GM21825 (cell line): ENCODE data around the gene GLCCI1.

Experiments used
- ATAC-seq: cut with Tn5 transposase; IDR thresholded peaks from one replicate; pipeline ENCODE4 v1.9.1; 2021; ENCODE audit warnings: mild to moderate bottlenecking, moderate library complexity; ENCODE audit not compliant: unreplicated experiment

Gene GLCCI1

GRCh38 chr7:8126601-8127167 is 158.1 kb downstream of the GLCCI1 start:
- no peak for ATAC-seq

GRCh38 chr7:8128449-8129317 is 160.1 kb downstream of the GLCCI1 start:
- ATAC-seq, result no peak

- ATAC-seq, result no peak
Measured at GRCh38 chr7:8129318-8129659, 160.7 kb downstream of the GLCCI1 start.

- ATAC-seq, result no peak
Measured at GRCh38 chr7:8130663-8131062, 162.1 kb downstream of the GLCCI1 start.

GRCh38 chr7:8131694-8132605 is 163.4 kb downstream of the GLCCI1 start:
- ATAC-seq, result peak; percentile 47

GRCh38 chr7:8133188-8133848 is 164.7 kb downstream of the GLCCI1 start:
- peak; percentile 25 for ATAC-seq

GRCh38 chr7:8134089-8134733 is 165.6 kb downstream of the GLCCI1 start:
- peak; percentile 61 for ATAC-seq

- ATAC-seq, result no peak
Measured at GRCh38 chr7:8135417-8135816, 166.8 kb downstream of the GLCCI1 start.

- ATAC-seq, result no peak
Measured at GRCh38 chr7:8136051-8136730, 167.6 kb downstream of the GLCCI1 start.
